Measurements from ENCODE around the gene CCNL2.

DNA sequence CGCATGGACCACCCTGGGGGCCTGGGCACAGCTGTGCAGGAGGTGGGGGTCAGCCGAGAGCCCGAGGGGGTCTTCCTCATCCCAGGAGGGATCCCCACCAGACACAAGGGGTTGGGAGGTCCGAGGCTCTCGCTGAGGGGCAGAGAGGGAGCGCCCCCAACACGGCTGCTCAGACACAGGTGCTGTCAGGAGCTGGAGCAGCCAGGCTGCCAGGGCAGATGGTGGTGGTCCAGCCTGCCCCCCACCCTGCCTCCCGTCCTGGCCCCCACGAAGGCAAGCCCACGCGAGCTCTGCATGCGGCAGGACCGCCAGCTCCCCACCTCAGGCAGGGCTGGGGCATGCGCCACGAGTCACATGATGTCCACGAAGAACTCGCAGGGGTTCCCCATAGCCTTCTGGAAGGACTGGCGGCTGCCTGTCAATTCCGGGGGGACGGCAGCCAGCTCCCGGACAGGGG, 63.3 kb downstream of the CCNL2 start:
- TF ChIP-seq, protein P1, sequence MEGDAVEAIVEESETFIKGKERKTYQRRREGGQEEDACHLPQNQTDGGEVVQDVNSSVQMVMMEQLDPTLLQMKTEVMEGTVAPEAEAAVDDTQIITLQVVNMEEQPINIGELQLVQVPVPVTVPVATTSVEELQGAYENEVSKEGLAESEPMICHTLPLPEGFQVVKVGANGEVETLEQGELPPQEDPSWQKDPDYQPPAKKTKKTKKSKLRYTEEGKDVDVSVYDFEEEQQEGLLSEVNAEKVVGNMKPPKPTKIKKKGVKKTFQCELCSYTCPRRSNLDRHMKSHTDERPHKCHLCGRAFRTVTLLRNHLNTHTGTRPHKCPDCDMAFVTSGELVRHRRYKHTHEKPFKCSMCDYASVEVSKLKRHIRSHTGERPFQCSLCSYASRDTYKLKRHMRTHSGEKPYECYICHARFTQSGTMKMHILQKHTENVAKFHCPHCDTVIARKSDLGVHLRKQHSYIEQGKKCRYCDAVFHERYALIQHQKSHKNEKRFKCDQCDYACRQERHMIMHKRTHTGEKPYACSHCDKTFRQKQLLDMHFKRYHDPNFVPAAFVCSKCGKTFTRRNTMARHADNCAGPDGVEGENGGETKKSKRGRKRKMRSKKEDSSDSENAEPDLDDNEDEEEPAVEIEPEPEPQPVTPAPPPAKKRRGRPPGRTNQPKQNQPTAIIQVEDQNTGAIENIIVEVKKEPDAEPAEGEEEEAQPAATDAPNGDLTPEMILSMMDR (IDR thresholded peaks at IDR 0.05), result no peak
- TF ChIP-seq POLR2A (IDR thresholded peaks at IDR 0.05) (no peak), POLR2AphosphoS5 (IDR thresholded peaks at IDR 0.05; ENCODE audit: insufficient read depth in 1 of 2, low read depth in 1 of 2) (no peak)

Data from vagina (tissue), 2 donors.